SW 1271 (cell line): Measurements from ENCODE around the gene KIF7.
A peak's percentile ranks its signal among the peaks of the same experiment; 100 is the strongest.

Experiments used
- DNase-seq, 2 experiments: peaks; one replicate each; lab custom pipeline; 2025; lab: John Stamatoyannopoulos, UW

Gene KIF7

GRCh38 chr15:89649013-89649625 is 6.1 kb downstream of the KIF7 start:
- no peak for DNase-seq

GRCh38 chr15:89648106-89649012 is 6.9 kb downstream of the KIF7 start:
- DNase-seq: no peak

GRCh38 chr15:89647191-89647851 is 7.9 kb downstream of the KIF7 start:
- DNase-seq: peak in 1 of 2 experiments; percentile 35

GRCh38 chr15:89646416-89647141 is 8.7 kb downstream of the KIF7 start:
- no peak for DNase-seq

- no peak for DNase-seq
These were observed 9.6 kb downstream of the KIF7 start for GRCh38 chr15:89645680-89646079.

GRCh38 chr15:89642106-89642505 is 13.2 kb downstream of the KIF7 start:
- no peak for DNase-seq

- DNase-seq: no peak
These were observed 14.2 kb downstream of the KIF7 start for GRCh38 chr15:89641053-89641452.

GRCh38 chr15:89640245-89640644 is 15.0 kb downstream of the KIF7 start:
- DNase-seq: no peak

GRCh38 chr15:89633585-89633984 is 21.7 kb downstream of the KIF7 start:
- DNase-seq: no peak

GRCh38 chr15:89632563-89633430 is 22.5 kb downstream of the KIF7 start:
- no peak for DNase-seq

GRCh38 chr15:89631902-89632264 is 23.4 kb downstream of the KIF7 start:
- no peak for DNase-seq

- DNase-seq: no peak
These were observed 24.0 kb downstream of the KIF7 start for GRCh38 chr15:89630974-89631901.

GRCh38 chr15:89630260-89630659 is 25.0 kb downstream of the KIF7 start:
- no peak for DNase-seq

- DNase-seq: no peak
These were observed 25.4 kb downstream of the KIF7 start for GRCh38 chr15:89629829-89630228.

GRCh38 chr15:89628806-89629715 is 26.2 kb downstream of the KIF7 start:
- DNase-seq: no peak

GRCh38 chr15:89628301-89628700 is 27.0 kb downstream of the KIF7 start:
- DNase-seq: no peak

- no peak for DNase-seq
These were observed 27.9 kb downstream of the KIF7 start for GRCh38 chr15:89627256-89627970.

- no peak for DNase-seq
These were observed 29.6 kb downstream of the KIF7 start for GRCh38 chr15:89625716-89626115.
